Immature natural killer cell (primary cell): ENCODE results near the gene CAMSAP1. TPM values are rescaled to one million over a fixed set of nuclear protein-coding genes. Genes with fewer than 3 reads are reported as not detected.
A peak's percentile ranks its signal among the peaks of the same experiment; 100 is the strongest.

Experiments
- DNase-seq, 3 donors: peaks; one replicate each; pipeline ENCODE4 v3.0.0; 2022; ENCODE audit warnings: mixed read lengths in 1 of 3
- H3K27ac Mint-ChIP-seq, 6 donors: one replicate each; pipeline ENCODE4 v1.8.0; 2020; ENCODE audit warnings: mixed read lengths in 6 of 6, mild to moderate bottlenecking in 5 of 6, inconsistent platforms in 4 of 6, moderate library complexity in 3 of 6
- H3K27me3 Mint-ChIP-seq, 3 donors: one replicate each; pipeline ENCODE4 v1.8.0; 2020 to 2021; ENCODE audit warnings: low read depth in 3 of 3, mild to moderate bottlenecking in 3 of 3, mixed read lengths in 3 of 3, moderate library complexity in 3 of 3, inconsistent platforms in 1 of 3
- H3K36me3 Mint-ChIP-seq, 3 donors: one replicate each; pipeline ENCODE4 v1.8.0; 2020; ENCODE audit warnings: mixed read lengths in 3 of 3, inconsistent platforms in 2 of 3, mild to moderate bottlenecking in 2 of 3
- H3K4me1 Mint-ChIP-seq, 2 donors: one replicate each; pipeline ENCODE4 v1.8.0; 2020; ENCODE audit warnings: inconsistent platforms in 2 of 2, mild to moderate bottlenecking in 2 of 2, mixed read lengths in 2 of 2, moderate library complexity in 1 of 2
- H3K4me3 Mint-ChIP-seq, 5 donors: one replicate each; pipeline ENCODE4 v1.8.0; 2020; ENCODE audit warnings: mild to moderate bottlenecking in 5 of 5, mixed read lengths in 5 of 5, inconsistent platforms in 3 of 5, moderate library complexity in 3 of 5
- H3K9me3 Mint-ChIP-seq, 6 donors: one replicate each; pipeline ENCODE4 v1.8.0; 2020; ENCODE audit warnings: mild to moderate bottlenecking in 6 of 6, mixed read lengths in 6 of 6, inconsistent platforms in 4 of 6, moderate library complexity in 3 of 6
- polyA plus RNA-seq, 3 donors: library from polyadenylated mRNA; unstranded; fragments of 300-500 nt; fragmentation: Illumina TruSeq; gene quantifications; one replicate each; pipeline ENCODE4 v1.2.3, GENCODE V29; 2021

The CAMSAP1 gene
- polyA plus RNA-seq, 3 donors from 2014 or later: 0.10 to 1.7 (median 1.1) TPM

- Mint-ChIP-seq H3K4me1 (peaks cover 10 to 18% of the 10 kb centered on the region in 2 donors), H3K4me3 (no peak overlapping the region), H3K27ac (peak overlapping the region in 1 of 6 donors; percentile 24), H3K36me3 (peaks cover 0 to 8% (median 0%) of the 10 kb centered on the region in 3 donors), H3K9me3 (no peaks in the 10 kb centered on the region), H3K27me3 (peaks cover 0 to 3% (median 3%) of the 10 kb centered on the region in 3 donors)
- peak; percentile 36 to 45 (median 43) for DNase-seq
Measured at GRCh38 chr9:135864447-135865049, 42.8 kb downstream of the CAMSAP1 start.

GRCh38 chr9:135862809-135863208 lies 44.5 kb downstream of the CAMSAP1 start:
- no peak for DNase-seq
- H3K9me3 Mint-ChIP-seq: no peaks in the 10 kb centered on the region
- peaks cover 4 to 8% (median 4%) of the 10 kb centered on the region in 3 donors for H3K36me3 Mint-ChIP-seq
- H3K4me1 Mint-ChIP-seq: peaks cover 9 to 27% of the 10 kb centered on the region in 2 donors
- peaks cover 0 to 3% (median 3%) of the 10 kb centered on the region in 3 donors for H3K27me3 Mint-ChIP-seq
- no peak overlapping the region for H3K27ac Mint-ChIP-seq
- H3K4me3 Mint-ChIP-seq: no peak overlapping the region

GRCh38 chr9:135858491-135859185 lies 48.7 kb downstream of the CAMSAP1 start:
- Mint-ChIP-seq H3K27me3 (peaks cover 0 to 3% (median 0%) of the 10 kb centered on the region in 3 donors), H3K9me3 (no peaks in the 10 kb centered on the region), H3K4me1 (peaks cover 0 to 16% of the 10 kb centered on the region in 2 donors), H3K4me3 (no peak overlapping the region), H3K36me3 (peaks cover 7 to 14% (median 8%) of the 10 kb centered on the region in 3 donors), H3K27ac (no peak overlapping the region)
- no peak for DNase-seq

- Mint-ChIP-seq H3K27me3 (peaks cover 0 to 3% (median 0%) of the 10 kb centered on the region in 3 donors), H3K4me3 (no peak overlapping the region), H3K36me3 (peaks cover 7 to 14% (median 8%) of the 10 kb centered on the region in 3 donors), H3K27ac (no peak overlapping the region), H3K9me3 (no peaks in the 10 kb centered on the region), H3K4me1 (peaks cover 0 to 16% of the 10 kb centered on the region in 2 donors)
- DNase-seq: no peak
Measured at GRCh38 chr9:135857843-135858242, 49.5 kb downstream of the CAMSAP1 start.

GRCh38 chr9:135857371-135857786 lies 50.0 kb downstream of the CAMSAP1 start:
- no peak for DNase-seq
- Mint-ChIP-seq H3K27me3 (peaks cover 0 to 3% (median 0%) of the 10 kb centered on the region in 3 donors), H3K4me1 (peaks cover 0 to 16% of the 10 kb centered on the region in 2 donors), H3K36me3 (peaks cover 8 to 18% (median 11%) of the 10 kb centered on the region in 3 donors), H3K4me3 (no peak overlapping the region), H3K27ac (no peak overlapping the region), H3K9me3 (no peaks in the 10 kb centered on the region)

GRCh38 chr9:135851748-135852147 lies 55.6 kb downstream of the CAMSAP1 start:
- H3K9me3 Mint-ChIP-seq: no peaks in the 10 kb centered on the region
- no peak for DNase-seq
- peaks cover 2 to 8% (median 6%) of the 10 kb centered on the region in 3 donors for H3K36me3 Mint-ChIP-seq
- H3K27ac Mint-ChIP-seq: no peak overlapping the region
- H3K4me3 Mint-ChIP-seq: no peak overlapping the region
- H3K4me1 Mint-ChIP-seq: peaks cover 0 to 3% of the 10 kb centered on the region in 2 donors
- peaks cover 0 to 3% (median 1%) of the 10 kb centered on the region in 3 donors for H3K27me3 Mint-ChIP-seq

- H3K4me1 Mint-ChIP-seq: peaks cover 0 to 3% of the 10 kb centered on the region in 2 donors
- no peak overlapping the region for H3K4me3 Mint-ChIP-seq
- no peaks in the 10 kb centered on the region for H3K9me3 Mint-ChIP-seq
- DNase-seq: no peak
- peaks cover under 1 to 8% (median 7%) of the 10 kb centered on the region in 3 donors for H3K36me3 Mint-ChIP-seq
- peaks cover under 1 to 3% (median 1%) of the 10 kb centered on the region in 3 donors for H3K27me3 Mint-ChIP-seq
- H3K27ac Mint-ChIP-seq: no peak overlapping the region
Measured at GRCh38 chr9:135850737-135851136, 56.6 kb downstream of the CAMSAP1 start.

- Mint-ChIP-seq H3K4me3 (no peak overlapping the region), H3K4me1 (peaks cover 0 to 3% of the 10 kb centered on the region in 2 donors), H3K9me3 (peaks cover 0 to 7% (median under 1%) of the 10 kb centered on the region in 6 donors), H3K36me3 (peaks cover 12 to 22% (median 21%) of the 10 kb centered on the region in 3 donors), H3K27me3 (peaks cover 2 to 3% (median 2%) of the 10 kb centered on the region in 3 donors), H3K27ac (no peak overlapping the region)
- DNase-seq: no peak
Measured at GRCh38 chr9:135849181-135849580, 58.2 kb downstream of the CAMSAP1 start.

- DNase-seq: no peak
- Mint-ChIP-seq H3K4me3 (no peak overlapping the region), H3K36me3 (peaks cover 16 to 27% (median 25%) of the 10 kb centered on the region in 3 donors), H3K9me3 (peaks cover 0 to 11% (median 4%) of the 10 kb centered on the region in 6 donors), H3K4me1 (peaks cover 0 to 6% of the 10 kb centered on the region in 2 donors), H3K27me3 (peaks cover 2 to 3% (median 2%) of the 10 kb centered on the region in 3 donors), H3K27ac (no peak overlapping the region)
Measured at GRCh38 chr9:135848341-135849047, 58.9 kb downstream of the CAMSAP1 start.

- peaks cover 2 to 3% (median 2%) of the 10 kb centered on the region in 3 donors for H3K27me3 Mint-ChIP-seq
- H3K4me1 Mint-ChIP-seq: peaks cover 0 to 6% of the 10 kb centered on the region in 2 donors
- no peak overlapping the region for H3K4me3 Mint-ChIP-seq
- peaks cover 0 to 11% (median 5%) of the 10 kb centered on the region in 6 donors for H3K9me3 Mint-ChIP-seq
- H3K36me3 Mint-ChIP-seq: peaks cover 16 to 28% (median 27%) of the 10 kb centered on the region in 3 donors
- peak overlapping the region in 1 of 6 donors; percentile 68 for H3K27ac Mint-ChIP-seq
- DNase-seq: no peak
Measured at GRCh38 chr9:135847833-135848232, 59.5 kb downstream of the CAMSAP1 start.

GRCh38 chr9:135840539-135840938 lies 66.8 kb downstream of the CAMSAP1 start:
- H3K27ac Mint-ChIP-seq: peak overlapping the region in 1 of 6 donors; percentile 32
- peaks cover 0 to 11% (median 5%) of the 10 kb centered on the region in 6 donors for H3K9me3 Mint-ChIP-seq
- H3K27me3 Mint-ChIP-seq: peaks cover 0 to 1% (median 0%) of the 10 kb centered on the region in 3 donors
- H3K4me1 Mint-ChIP-seq: peaks cover 3 to 6% of the 10 kb centered on the region in 2 donors
- peaks cover 13 to 30% (median 24%) of the 10 kb centered on the region in 3 donors for H3K36me3 Mint-ChIP-seq
- no peak overlapping the region for H3K4me3 Mint-ChIP-seq
- no peak for DNase-seq

- peaks cover 12 to 26% (median 20%) of the 10 kb centered on the region in 3 donors for H3K36me3 Mint-ChIP-seq
- no peak for DNase-seq
- peaks cover 3 to 6% of the 10 kb centered on the region in 2 donors for H3K4me1 Mint-ChIP-seq
- no peak overlapping the region for H3K4me3 Mint-ChIP-seq
- peak overlapping the region in 1 of 6 donors; percentile 32 for H3K27ac Mint-ChIP-seq
- peaks cover 0 to 1% (median 0%) of the 10 kb centered on the region in 3 donors for H3K27me3 Mint-ChIP-seq
- H3K9me3 Mint-ChIP-seq: peaks cover 0 to 11% (median 5%) of the 10 kb centered on the region in 6 donors
Measured at GRCh38 chr9:135840107-135840506, 67.2 kb downstream of the CAMSAP1 start.

GRCh38 chr9:135839516-135839915 lies 67.8 kb downstream of the CAMSAP1 start:
- H3K4me3 Mint-ChIP-seq: no peak overlapping the region
- peaks cover 0 to 7% (median 5%) of the 10 kb centered on the region in 6 donors for H3K9me3 Mint-ChIP-seq
- peaks cover 0 to 1% (median 0%) of the 10 kb centered on the region in 3 donors for H3K27me3 Mint-ChIP-seq
- peaks cover 7 to 23% (median 14%) of the 10 kb centered on the region in 3 donors for H3K36me3 Mint-ChIP-seq
- DNase-seq: no peak
- no peak overlapping the region for H3K27ac Mint-ChIP-seq
- H3K4me1 Mint-ChIP-seq: peaks cover 3 to 6% of the 10 kb centered on the region in 2 donors
